K562 (cell line): ENCODE results near the gene PRPF6. TPM values are rescaled to one million over a fixed set of nuclear protein-coding genes. Genes with fewer than 3 reads are reported as not detected.

Experiments
- CHD2 ChIP-seq: IDR thresholded peaks from 2 replicates; pipeline ENCODE4 v1.6.1; 2011; ENCODE audit warnings: low read depth, low read length
- CREBBP ChIP-seq: IDR thresholded peaks from one replicate; pipeline ENCODE4 v1.6.1; 2012; ENCODE audit warnings: low read depth, mild to moderate bottlenecking, control low read depth, inconsistent platforms, low read length
- E2F4 ChIP-seq: sonication (generic); formaldehyde crosslinking; IDR thresholded peaks from 2 replicates; pipeline ENCODE4 v1.8.0; 2022; ENCODE audit warnings: mild to moderate bottlenecking, low read depth, missing genetic modification reagents
- GABPB1 ChIP-seq: sonication (generic); formaldehyde crosslinking; IDR thresholded peaks from 2 replicates; pipeline ENCODE4 v1.8.0; 2022; ENCODE audit warnings: mild to moderate bottlenecking, missing genetic modification reagents
- HMGN3 ChIP-seq: IDR thresholded peaks from 2 replicates; pipeline ENCODE4 v1.6.1; 2011; ENCODE audit warnings: borderline replicate concordance, low read depth, mild to moderate bottlenecking, mixed read lengths, low read length; ENCODE audit not compliant: insufficient read length; ENCODE audit errors: extremely low read depth
- L3MBTL2 ChIP-seq: fragments of 450-650 bp; IDR thresholded peaks from 2 replicates; pipeline ENCODE4 v1.6.1; 2016; ENCODE audit warnings: mild to moderate bottlenecking, moderate library complexity
- MYNN ChIP-seq, 2 experiments: sonication (generic); formaldehyde crosslinking in 1 of 2; IDR thresholded peaks; 2 replicates each; pipeline versions ENCODE4 v1.5.0 to v1.6.1; 2016 to 2020; ENCODE audit warnings: antibody characterized with exemption in 1 of 2, missing genetic modification reagents in 1 of 2
- NCOA6 ChIP-seq: fragments of 450-650 bp; IDR thresholded peaks from 2 replicates; pipeline ENCODE4 v1.6.1; 2017; ENCODE audit warnings: mild to moderate bottlenecking
- POLR2G ChIP-seq: fragments of 200-400 bp; formaldehyde crosslinking; IDR thresholded peaks from 2 replicates; pipeline ENCODE4 v1.6.1; 2017; ENCODE audit warnings: low read depth, mild to moderate bottlenecking, antibody characterized with exemption, low read length, moderate library complexity
- TCF7 ChIP-seq: sonication (generic); IDR thresholded peaks from 2 replicates; pipeline ENCODE4 v1.6.1; 2016; ENCODE audit warnings: antibody characterized with exemption, borderline replicate concordance
- ZNF165 ChIP-seq: fragments of 250-450 bp; sonication (Bioruptor Pico); IDR thresholded peaks from 2 replicates; pipeline ENCODE4 v1.4.0; 2020; ENCODE audit warnings: borderline replicate concordance
- ZNF318 ChIP-seq, 2 experiments: fragments of 450-650 bp; IDR thresholded peaks; 2 replicates each; pipeline ENCODE4 v1.6.1; 2016; ENCODE audit warnings: mild to moderate bottlenecking in 2 of 2, borderline replicate concordance in 1 of 2, low read depth in 1 of 2, moderate library complexity in 1 of 2
- ZNF655 ChIP-seq: fragments of 250-450 bp; sonication (Bioruptor Pico); IDR thresholded peaks from 2 replicates; pipeline ENCODE4 v1.5.0; 2021
- polyA plus RNA-seq, 8 experiments: library from polyadenylated mRNA; depleted of rRNA in 4 of 8; stranded (reverse) in 5 of 8; unstranded in 3 of 8; fragments of >200 nt; fragmentation: Nextera tagmentation in 2 of 8; fragmentation: Illumina TruSeq in 1 of 8; extraction: Ambion mirVana in 2 of 8; extraction: Trizol in 1 of 8; gene quantifications; 2 replicates each; pipeline versions ENCODE4 v1.2.1 to v1.2.3, GENCODE V29; 2011 to 2014; ENCODE audit warnings: inconsistent platforms in 1 of 8, missing spikeins in 1 of 8
- total RNA-seq, 7 experiments: library from RNA; depleted of rRNA in 6 of 7; stranded (reverse); fragments of >200 nt in 6 of 7; fragmentation: Illumina TruSeq in 2 of 7; extraction: Trizol in 2 of 7; gene quantifications; 2 replicates each; pipeline versions ENCODE4 v1.2.1 to v1.2.3, GENCODE V29; 2011 to 2021; ENCODE audit warnings: low replicate concordance in 1 of 7

PRPF6 gene
- total and polyA plus RNA-seq, 9 of the 15 experiments (the other 6 are each of a cell fraction or from before 2014, with no cell fraction given): 4.2 to 83.2 (median 59.9) TPM

- TF ChIP-seq GABPB1 (CRISPR knock-in tag) (peak; percentile 70), POLR2G (peak; percentile 64), MYNN (IDR thresholded peaks at IDR 0.05) (peak; percentile 58; the same call in 1 of the 2 replicates), MYNN (CRISPR knock-in tag; IDR thresholded peaks at IDR 0.05) (no peak), NCOA6 (peak; percentile 63), L3MBTL2 (peak; percentile 70), HMGN3 (peak; percentile 35), ZNF318 (IDR thresholded peaks at IDR 0.05; ENCODE audit: borderline replicate concordance in 1 of 2, low read depth in 1 of 2) (no peak), CREBBP (no peak), ZNF655 (CRISPR knock-in tag) (no peak), CHD2 (0 out of 2 replicates have a peak, but pooled peaks have one; percentile 31), E2F4 (0 out of 2 replicates have a peak, but pooled peaks have one; percentile 20), TCF7 (peak; percentile 75; the same call in 1 of the 2 replicates), ZNF165 (CRISPR knock-in tag) (no peak)
Measured at GRCh38 chr20:63973636-63974401, 7.1 kb upstream of the PRPF6 start (continued).
